ENCODE results near the gene TRAF3IP1. TPM values are rescaled to one million over a fixed set of nuclear protein-coding genes. Genes with fewer than 3 reads are reported as not detected.

The TRAF3IP1 gene
- total RNA-seq, 2 donors from 2014 or later: 5.4 to 10.9 TPM

GRCh38 chr2:238359403-238359802 lies 39.1 kb downstream of the TRAF3IP1 start:
- intact Hi-C loops (cut with DNase I): loop anchor here (10.0 kb wide), 1 partner anchor 425 kb away; no protein-coding TSS in a partner anchor
- DNase-seq (no peak), ATAC-seq (no peak)
- no peaks in the 10 kb centered on the region for H3K4me1 ChIP-seq
- H3K27ac ChIP-seq: no peak overlapping the region
- no peaks in the 10 kb centered on the region for H3K27me3 ChIP-seq
- no peaks in the 10 kb centered on the region for H3K9me3 ChIP-seq
- H3K4me3 ChIP-seq: no peak overlapping the region
- peaks cover 0 to 2% of the 10 kb centered on the region in 2 donors for H3K36me3 ChIP-seq (replicated peaks in 1 of 2; ENCODE audit: insufficient read depth in 1 of 2, low read depth in 2 of 2)
- TF ChIP-seq CTCF (IDR thresholded peaks at IDR 0.05) (no peak), POLR2A (IDR thresholded peaks at IDR 0.05) (no peak)
- 86 to 87% methylated on average over 3 of the region's 3 CpGs for WGBS, 2 donors

- Histone ChIP-seq H3K27ac (no peak overlapping the region), H3K4me3 (no peak overlapping the region), H3K4me1 (no peaks in the 10 kb centered on the region), H3K36me3 (replicated peaks in 1 of 2; ENCODE audit: insufficient read depth in 1 of 2, low read depth in 2 of 2) (no peaks in the 10 kb centered on the region), H3K9me3 (no peaks in the 10 kb centered on the region), H3K27me3 (no peaks in the 10 kb centered on the region)
- TF ChIP-seq POLR2A (IDR thresholded peaks at IDR 0.05) (no peak), CTCF (IDR thresholded peaks at IDR 0.05) (no peak)
- WGBS, 2 donors: 83 to 86% methylated on average over 9 of the region's 9 CpGs
- DNase-seq (no peak), ATAC-seq (no peak)
- intact Hi-C loops (cut with DNase I): loop anchor here (10.0 kb wide), 1 partner anchor 103 kb away; no protein-coding TSS in a partner anchor
Measured at GRCh38 chr2:238361877-238362276, 41.6 kb downstream of the TRAF3IP1 start.

- TF ChIP-seq CTCF (IDR thresholded peaks at IDR 0.05) (no peak), POLR2A (IDR thresholded peaks at IDR 0.05) (no peak)
- ATAC-seq (no peak), DNase-seq (no peak)
- no peak overlapping the region for H3K27ac ChIP-seq
- H3K4me3 ChIP-seq: no peak overlapping the region
- H3K36me3 ChIP-seq (replicated peaks in 1 of 2; ENCODE audit: insufficient read depth in 1 of 2, low read depth in 2 of 2): no peaks in the 10 kb centered on the region
- H3K4me1 ChIP-seq: no peaks in the 10 kb centered on the region
- no peaks in the 10 kb centered on the region for H3K27me3 ChIP-seq
- WGBS, 2 donors: 82 to 88% methylated on average over 7 of the region's 7 CpGs
- no peaks in the 10 kb centered on the region for H3K9me3 ChIP-seq
- intact Hi-C loops (cut with DNase I): loop anchor here (10.0 kb wide), 1 partner anchor 102 kb away; no protein-coding TSS in a partner anchor
Measured at GRCh38 chr2:238362626-238363025, 42.3 kb downstream of the TRAF3IP1 start.

- ATAC-seq (no peak), DNase-seq (no peak)
- H3K4me3 ChIP-seq: no peak overlapping the region
- H3K36me3 ChIP-seq (replicated peaks in 1 of 2; ENCODE audit: insufficient read depth in 1 of 2, low read depth in 2 of 2): no peaks in the 10 kb centered on the region
- H3K27ac ChIP-seq: no peak overlapping the region
- peaks cover 4% of the 10 kb centered on the region for H3K4me1 ChIP-seq
- intact Hi-C loops (cut with DNase I): loop anchor here (10.0 kb wide), 1 partner anchor 95 kb away; no protein-coding TSS in a partner anchor
- H3K27me3 ChIP-seq: no peaks in the 10 kb centered on the region
- no peak for TF ChIP-seq CTCF (IDR thresholded peaks at IDR 0.05)
- TF ChIP-seq POLR2A (IDR thresholded peaks at IDR 0.05): no peak
- WGBS, 2 donors: 70 to 82% methylated on average over 10 of the region's 10 CpGs
- no peaks in the 10 kb centered on the region for H3K9me3 ChIP-seq
Measured at GRCh38 chr2:238369591-238370040, 49.3 kb downstream of the TRAF3IP1 start.

Data from body of pancreas (tissue), 4 donors.